ENCODE results near the gene CCDC28B. TPM values are rescaled to one million over a fixed set of nuclear protein-coding genes. Genes with fewer than 3 reads are reported as not detected.

Gene CCDC28B
- polyA plus RNA-seq, 1 donor from 2014 or later, result 176 TPM

DNA sequence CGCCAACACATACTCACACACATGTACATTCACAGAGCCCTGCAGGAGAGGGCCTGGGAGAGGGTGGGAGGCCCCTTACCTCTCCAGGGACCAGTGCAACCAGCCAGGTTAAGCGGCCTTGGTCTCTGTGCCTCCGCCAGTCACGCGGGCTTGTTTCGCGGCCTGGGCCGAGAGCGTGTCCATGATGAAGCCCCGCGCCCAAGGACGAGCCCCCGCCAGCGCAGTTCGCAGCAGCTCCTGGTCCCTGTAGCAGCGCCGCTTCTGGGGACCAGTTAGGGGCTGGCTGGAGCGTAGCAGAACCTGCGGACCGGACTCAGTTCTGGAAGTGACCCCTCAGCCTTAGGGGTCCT lies 39.4 kb downstream of the CCDC28B start:
- Histone ChIP-seq H3K4me2 (ENCODE audit: low read length) (no peak overlapping the region), H3K79me2 (replicated peaks; ENCODE audit: insufficient read depth, low read length) (no peaks in the 10 kb centered on the region), H3K27me3 (ENCODE audit: insufficient read depth, low read depth, low read length) (peaks cover 24% of the 10 kb centered on the region), H3K4me3 (ENCODE audit: low read length) (peak overlapping the region; percentile 60), H3K9ac (ENCODE audit: low read length) (no peak overlapping the region), H4K20me1 (ENCODE audit: insufficient read depth) (no peaks in the 10 kb centered on the region), H3K27ac (ENCODE audit: low read length) (no peak overlapping the region), H3K9me3 (ENCODE audit: low read length) (no peaks in the 10 kb centered on the region), H2AFZ (ENCODE audit: low read depth, low read length) (no peak overlapping the region), H3K9me2 (ENCODE audit: insufficient read depth, low read length) (no peaks in the 10 kb centered on the region), H3K36me3 (ENCODE audit: insufficient read depth, low read length) (no peaks in the 10 kb centered on the region), H3F3A (ENCODE audit: insufficient read depth, low read length, poor library complexity, severe bottlenecking) (no peaks in the 10 kb centered on the region)
- TF ChIP-seq MXI1 (conservative IDR thresholded peaks at IDR 0.05; ENCODE audit: poor library complexity, severe bottlenecking) (no peak), TAF1 (IDR thresholded peaks at IDR 0.05; ENCODE audit: low read depth) (no peak), SMC3 (conservative IDR thresholded peaks at IDR 0.05; ENCODE audit: poor library complexity) (no peak), RAD21 (conservative IDR thresholded peaks at IDR 0.05) (no peak), EP300 (conservative IDR thresholded peaks at IDR 0.05; ENCODE audit: poor library complexity, severe bottlenecking) (no peak), EZH2 (IDR thresholded peaks at IDR 0.05; ENCODE audit: borderline replicate concordance, insufficient read depth, low read length, poor library complexity, severe bottlenecking) (no peak), POLR2AphosphoS5 (IDR thresholded peaks at IDR 0.05) (no peak)
- TF ChIP-seq, protein P1, sequence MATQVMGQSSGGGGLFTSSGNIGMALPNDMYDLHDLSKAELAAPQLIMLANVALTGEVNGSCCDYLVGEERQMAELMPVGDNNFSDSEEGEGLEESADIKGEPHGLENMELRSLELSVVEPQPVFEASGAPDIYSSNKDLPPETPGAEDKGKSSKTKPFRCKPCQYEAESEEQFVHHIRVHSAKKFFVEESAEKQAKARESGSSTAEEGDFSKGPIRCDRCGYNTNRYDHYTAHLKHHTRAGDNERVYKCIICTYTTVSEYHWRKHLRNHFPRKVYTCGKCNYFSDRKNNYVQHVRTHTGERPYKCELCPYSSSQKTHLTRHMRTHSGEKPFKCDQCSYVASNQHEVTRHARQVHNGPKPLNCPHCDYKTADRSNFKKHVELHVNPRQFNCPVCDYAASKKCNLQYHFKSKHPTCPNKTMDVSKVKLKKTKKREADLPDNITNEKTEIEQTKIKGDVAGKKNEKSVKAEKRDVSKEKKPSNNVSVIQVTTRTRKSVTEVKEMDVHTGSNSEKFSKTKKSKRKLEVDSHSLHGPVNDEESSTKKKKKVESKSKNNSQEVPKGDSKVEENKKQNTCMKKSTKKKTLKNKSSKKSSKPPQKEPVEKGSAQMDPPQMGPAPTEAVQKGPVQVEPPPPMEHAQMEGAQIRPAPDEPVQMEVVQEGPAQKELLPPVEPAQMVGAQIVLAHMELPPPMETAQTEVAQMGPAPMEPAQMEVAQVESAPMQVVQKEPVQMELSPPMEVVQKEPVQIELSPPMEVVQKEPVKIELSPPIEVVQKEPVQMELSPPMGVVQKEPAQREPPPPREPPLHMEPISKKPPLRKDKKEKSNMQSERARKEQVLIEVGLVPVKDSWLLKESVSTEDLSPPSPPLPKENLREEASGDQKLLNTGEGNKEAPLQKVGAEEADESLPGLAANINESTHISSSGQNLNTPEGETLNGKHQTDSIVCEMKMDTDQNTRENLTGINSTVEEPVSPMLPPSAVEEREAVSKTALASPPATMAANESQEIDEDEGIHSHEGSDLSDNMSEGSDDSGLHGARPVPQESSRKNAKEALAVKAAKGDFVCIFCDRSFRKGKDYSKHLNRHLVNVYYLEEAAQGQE (IDR thresholded peaks at IDR 0.05; ENCODE audit: borderline replicate concordance), result no peak
- TF ChIP-seq, protein P2, sequence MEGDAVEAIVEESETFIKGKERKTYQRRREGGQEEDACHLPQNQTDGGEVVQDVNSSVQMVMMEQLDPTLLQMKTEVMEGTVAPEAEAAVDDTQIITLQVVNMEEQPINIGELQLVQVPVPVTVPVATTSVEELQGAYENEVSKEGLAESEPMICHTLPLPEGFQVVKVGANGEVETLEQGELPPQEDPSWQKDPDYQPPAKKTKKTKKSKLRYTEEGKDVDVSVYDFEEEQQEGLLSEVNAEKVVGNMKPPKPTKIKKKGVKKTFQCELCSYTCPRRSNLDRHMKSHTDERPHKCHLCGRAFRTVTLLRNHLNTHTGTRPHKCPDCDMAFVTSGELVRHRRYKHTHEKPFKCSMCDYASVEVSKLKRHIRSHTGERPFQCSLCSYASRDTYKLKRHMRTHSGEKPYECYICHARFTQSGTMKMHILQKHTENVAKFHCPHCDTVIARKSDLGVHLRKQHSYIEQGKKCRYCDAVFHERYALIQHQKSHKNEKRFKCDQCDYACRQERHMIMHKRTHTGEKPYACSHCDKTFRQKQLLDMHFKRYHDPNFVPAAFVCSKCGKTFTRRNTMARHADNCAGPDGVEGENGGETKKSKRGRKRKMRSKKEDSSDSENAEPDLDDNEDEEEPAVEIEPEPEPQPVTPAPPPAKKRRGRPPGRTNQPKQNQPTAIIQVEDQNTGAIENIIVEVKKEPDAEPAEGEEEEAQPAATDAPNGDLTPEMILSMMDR (IDR thresholded peaks at IDR 0.05; ENCODE audit: poor library complexity, severe bottlenecking), result no peak

DNA sequence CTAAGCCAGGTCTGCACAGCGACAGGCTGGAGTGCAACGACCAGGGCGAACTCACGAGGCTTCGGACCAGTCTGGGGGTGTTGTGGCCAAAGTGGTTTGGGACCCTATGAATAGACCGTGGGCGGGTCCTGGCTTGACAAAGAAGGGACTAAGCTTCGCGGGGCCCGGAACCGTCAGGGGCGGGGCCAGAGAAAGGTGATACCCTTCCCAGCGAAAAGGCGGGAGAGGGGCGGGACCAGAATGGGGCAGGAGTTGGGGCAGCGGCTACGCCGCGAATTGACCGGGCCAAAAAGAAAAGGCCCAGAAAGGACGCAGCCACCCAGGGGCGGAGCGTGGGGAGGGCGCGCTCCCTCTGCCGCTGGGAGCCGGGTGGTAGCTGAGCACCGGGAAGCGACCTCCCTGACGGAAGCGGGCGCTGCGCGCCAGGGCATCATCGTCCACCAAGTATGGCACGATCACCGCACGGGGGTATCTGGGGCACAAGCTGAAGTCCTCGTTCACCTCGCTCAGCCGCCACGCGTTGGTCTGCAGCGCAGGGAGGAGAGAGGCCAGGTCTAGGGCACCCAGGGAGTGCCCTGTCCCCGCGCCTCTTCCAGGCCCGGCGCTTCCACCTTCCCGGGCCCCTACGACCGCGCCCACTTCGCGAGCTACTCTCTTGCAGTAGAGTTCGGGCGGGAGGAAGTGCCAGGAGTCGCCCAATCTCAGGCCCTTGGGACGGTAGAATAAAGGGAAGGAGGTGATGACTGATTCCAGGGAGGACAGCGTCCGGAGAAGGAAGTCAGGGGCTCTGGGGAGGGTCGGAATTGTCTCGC lies 40.0 kb downstream of the CCDC28B start:
- Histone ChIP-seq H3K4me2 (ENCODE audit: low read length) (no peak overlapping the region), H2AFZ (ENCODE audit: low read depth, low read length) (no peak overlapping the region), H3K27ac (ENCODE audit: low read length) (no peak overlapping the region), H4K20me1 (ENCODE audit: insufficient read depth) (no peaks in the 10 kb centered on the region), H3K27me3 (ENCODE audit: insufficient read depth, low read depth, low read length) (peaks cover 24% of the 10 kb centered on the region), H3K9me3 (ENCODE audit: low read length) (no peaks in the 10 kb centered on the region), H3K9ac (ENCODE audit: low read length) (peak overlapping the region; percentile 14), H3K36me3 (ENCODE audit: insufficient read depth, low read length) (no peaks in the 10 kb centered on the region), H3F3A (ENCODE audit: insufficient read depth, low read length, poor library complexity, severe bottlenecking) (no peaks in the 10 kb centered on the region), H3K9me2 (ENCODE audit: insufficient read depth, low read length) (no peaks in the 10 kb centered on the region), H3K4me3 (ENCODE audit: low read length) (peak overlapping the region; percentile 60), H3K79me2 (replicated peaks; ENCODE audit: insufficient read depth, low read length) (no peaks in the 10 kb centered on the region)
- TF ChIP-seq TAF1 (IDR thresholded peaks at IDR 0.05; ENCODE audit: low read depth) (no peak), SMC3 (conservative IDR thresholded peaks at IDR 0.05; ENCODE audit: poor library complexity) (no peak)
- TF ChIP-seq, protein P2 (IDR thresholded peaks at IDR 0.05; ENCODE audit: poor library complexity, severe bottlenecking), result peak; percentile 43
